ENCODE measurements around the gene PRPF38B.

The PRPF38B gene

DNA sequence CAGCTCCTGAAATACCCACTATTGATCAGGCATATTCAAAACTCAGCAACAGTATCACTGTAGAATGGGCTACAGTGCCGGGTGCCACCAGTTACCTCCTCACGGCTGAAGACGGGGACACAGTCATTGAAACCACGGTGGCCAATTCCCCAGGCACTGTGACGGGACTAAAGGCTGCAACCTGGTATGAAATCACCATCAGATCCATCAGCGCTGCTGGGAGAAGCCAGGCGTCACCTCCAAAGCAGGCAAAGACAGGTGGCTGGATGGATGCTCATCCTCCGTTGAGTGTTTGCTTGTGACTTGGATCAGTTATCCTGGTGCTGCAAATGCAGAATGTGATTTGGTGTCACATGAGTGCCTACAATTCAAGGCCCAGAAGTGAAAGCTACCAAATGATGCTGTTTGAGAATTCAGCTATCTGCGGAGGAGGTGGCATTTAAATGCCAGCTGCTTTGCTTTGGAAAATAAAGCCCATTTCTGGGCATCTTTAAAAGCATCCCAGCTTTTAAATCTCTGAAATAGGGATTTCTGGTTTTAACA, 25.7 kb downstream of the PRPF38B start:
- no peak for DNase-seq (ENCODE audit: low read depth)

DNA sequence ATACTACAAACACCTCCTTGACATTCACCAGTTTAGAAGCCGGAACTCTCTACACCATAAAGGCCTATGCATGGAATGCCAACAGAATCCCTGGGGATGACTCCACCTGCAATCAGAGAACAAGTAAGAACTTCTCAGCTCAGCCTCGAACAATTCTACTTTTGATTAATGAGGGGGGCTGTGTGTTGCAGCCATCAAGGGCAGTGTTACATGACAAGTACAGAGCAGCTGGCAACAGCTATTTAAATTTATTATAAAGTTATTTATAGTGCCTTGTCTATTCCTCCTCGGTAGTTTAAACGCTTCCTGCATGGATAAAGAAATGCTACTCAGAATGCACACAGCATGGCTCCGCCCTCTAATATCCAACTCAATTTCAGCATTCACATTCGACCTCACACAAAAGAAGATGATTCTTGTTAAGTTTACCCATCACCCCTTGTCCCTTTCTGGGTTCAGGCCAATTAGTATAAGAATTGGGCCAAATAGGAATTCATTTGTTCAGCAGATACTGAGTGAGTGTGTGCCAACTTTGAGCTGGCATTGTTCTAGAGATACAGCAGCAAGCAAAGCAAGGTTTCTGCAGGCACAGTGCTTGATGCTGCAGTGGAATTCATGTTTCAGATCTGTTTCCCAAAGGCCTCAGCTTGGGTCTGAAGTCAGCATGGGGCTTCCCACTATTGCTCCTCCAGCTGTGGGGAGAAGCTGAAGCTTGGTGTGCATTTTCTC, 27.0 kb downstream of the PRPF38B start:
- no peak for DNase-seq (ENCODE audit: low read depth)

DNA sequence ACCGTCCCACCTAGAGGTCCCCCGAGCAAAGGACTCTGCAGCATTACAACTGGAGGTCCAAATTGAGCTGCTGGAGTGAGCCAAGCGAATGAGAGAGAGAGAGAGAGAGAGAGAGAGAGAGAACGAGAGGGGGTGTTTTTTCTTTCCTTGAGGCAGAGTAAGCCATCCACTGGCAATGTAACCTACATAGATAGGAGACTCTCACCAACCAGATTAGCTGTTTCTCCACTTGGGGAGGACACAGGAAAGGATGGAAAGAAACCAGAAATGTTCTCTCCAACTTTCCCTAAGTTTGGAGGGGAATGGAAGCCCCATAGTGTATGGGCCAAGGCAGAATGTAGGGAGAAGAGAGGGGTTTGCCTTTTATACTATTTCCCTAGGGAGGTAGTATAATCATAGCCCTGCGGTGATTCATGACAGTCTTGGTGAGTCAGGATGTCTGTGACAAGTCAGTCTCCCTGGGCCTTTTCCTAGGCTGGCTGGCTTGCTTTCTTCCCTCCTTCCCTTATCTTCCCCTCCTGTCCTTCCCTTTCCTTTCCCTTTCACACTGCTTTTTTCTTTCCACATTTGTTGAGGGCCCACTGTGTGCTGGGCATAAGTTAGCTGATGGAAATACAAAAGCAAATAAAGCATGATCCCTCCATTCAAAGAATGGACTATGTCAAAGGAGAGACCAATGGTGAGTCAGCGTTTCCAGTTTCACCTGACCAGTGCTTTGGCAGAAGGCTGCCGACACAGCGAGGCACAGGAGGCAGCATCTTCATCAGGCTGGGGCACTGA, 27.7 kb downstream of the PRPF38B start:
- DNase-seq (ENCODE audit: low read depth) = peak; percentile 73

DNA sequence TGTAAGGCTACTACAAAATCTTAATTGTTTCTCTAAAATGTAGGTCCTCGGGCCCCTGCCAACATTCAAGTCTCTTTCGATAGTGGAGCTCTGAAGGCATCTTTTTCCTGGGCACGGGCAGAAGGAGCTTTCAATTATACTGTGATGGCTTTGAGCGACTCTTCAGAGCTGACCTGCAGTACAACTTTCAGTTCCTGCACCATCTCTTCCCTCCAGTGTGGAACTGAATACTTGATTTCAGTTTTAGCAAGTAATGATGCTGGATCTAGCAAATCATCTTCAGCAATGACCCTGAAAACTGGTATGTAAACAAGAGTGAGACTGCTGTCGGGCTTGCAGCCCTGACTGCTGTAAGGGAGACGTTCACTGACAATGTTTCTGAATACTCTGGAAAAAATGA, 30.2 kb downstream of the PRPF38B start:
- DNase-seq (ENCODE audit: low read depth) = peak; percentile 61

DNA sequence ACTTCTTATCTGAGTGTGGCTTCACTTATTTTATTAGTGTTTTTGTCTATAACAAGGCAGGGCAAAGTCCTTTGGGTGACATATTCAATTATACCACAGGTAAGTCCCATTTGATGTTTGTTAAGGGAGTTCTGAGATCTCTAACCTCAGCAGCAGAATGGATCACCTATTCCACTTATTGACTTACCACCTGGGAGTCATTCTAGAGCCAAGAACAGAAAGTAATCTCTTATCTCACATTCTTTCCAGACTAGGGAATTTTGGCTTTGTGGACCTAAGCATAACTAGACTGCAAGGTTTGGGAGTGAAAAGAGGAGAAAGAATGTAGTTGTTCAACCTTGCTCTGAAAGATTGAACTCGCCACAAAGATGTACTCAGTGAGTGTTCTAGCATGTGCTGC, 33.8 kb downstream of the PRPF38B start:
- DNase-seq (ENCODE audit: low read depth) = no peak

DNA sequence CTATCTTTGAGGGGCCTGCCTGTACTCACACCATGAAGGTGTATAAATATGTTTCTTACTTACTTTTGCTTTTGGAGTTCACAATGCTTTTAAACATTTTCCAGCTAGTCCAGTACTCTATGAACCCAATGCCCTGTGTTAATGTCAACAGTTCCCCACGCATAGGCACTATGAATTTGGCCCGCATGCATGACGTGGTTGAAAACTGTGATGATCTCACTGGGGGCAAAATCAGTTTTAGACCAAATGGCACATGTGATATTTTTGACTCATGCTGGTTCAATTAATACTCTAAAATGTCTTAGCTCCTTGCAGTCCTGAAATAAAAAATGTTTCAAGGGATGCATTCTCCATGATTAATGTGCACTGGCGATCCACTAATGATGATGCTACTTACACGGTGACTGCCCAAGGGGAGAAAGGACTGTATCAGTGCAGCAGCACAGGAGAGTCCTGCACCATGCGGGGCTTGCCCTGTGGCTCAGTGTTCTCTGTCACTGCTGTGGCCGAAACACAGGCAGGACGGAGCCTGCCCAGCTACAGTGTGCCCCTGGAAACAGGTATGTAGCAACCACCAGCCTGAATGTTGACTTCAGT, 36.3 kb downstream of the PRPF38B start:
- DNase-seq (ENCODE audit: low read depth) = no peak

DNA sequence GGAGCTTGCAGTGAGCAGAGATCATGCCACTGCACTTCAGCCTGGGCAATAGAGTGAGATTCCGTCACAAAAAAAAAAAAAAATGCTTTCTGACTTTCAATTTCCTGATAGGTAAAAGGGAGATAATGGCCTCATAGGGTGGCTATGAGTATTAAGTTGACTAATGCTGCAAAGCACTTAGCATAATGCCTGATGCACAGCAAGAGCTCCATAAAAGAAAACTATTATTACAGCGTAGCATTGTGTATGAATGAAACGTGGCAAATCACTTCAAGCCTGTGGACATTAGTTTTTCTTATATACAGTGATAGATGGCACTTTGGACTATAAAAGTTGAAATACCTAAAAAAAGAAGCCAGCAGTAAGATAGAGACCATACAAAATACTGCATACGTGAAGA, 37.4 kb downstream of the PRPF38B start:
- DNase-seq (ENCODE audit: low read depth) = no peak

DNA sequence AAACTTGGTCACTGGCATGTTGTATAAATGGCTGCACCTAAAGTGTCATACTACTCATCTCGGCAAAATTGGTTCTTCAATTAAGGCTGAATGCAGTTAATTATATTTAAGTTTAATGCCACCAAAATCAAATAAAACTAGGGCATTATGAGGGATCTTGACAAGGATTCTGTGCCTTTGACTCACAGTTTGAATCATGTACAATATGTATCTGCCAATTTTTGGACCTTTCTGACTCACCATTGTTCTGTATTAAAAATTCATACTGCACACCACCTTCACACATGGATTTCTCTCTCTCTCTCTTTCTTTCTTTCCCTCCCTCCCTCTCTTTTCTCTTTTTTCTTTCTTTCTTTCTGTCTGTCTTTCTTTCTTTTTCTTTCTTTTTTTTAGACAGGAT, 40.3 kb downstream of the PRPF38B start:
- DNase-seq (ENCODE audit: low read depth) = no peak

DNA sequence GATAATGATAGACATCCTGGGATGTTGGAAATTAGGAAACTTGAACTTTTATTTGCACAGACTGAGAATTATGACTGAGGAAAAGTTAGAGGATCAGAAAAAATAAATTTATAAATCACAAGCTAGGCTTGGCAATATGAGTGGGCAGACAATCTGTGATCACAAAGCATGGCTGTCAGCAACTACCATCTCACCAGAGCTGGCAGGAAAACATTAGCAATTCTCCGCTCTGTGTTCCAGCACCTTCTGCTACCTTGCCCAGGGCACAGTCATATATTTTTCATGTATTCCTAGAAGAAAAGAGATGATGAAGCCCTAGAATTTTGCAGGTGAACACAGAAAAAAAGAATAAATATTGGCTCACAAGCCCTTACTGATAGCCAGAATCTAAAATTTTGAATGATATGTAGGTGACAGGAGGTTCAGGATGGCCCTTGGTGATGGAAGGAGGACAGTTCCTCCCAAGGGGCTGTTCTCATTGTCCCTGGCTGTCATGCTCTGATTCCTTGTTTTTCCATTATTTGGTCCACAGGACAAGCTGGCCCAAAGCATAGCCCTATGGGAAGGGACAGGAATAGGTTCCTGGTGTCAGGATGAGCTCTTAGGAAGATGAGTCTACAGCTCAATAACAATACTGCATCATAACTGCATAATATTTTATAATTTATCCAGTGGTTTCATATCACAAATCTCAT, 42.2 kb downstream of the PRPF38B start:
- no peak for DNase-seq (ENCODE audit: low read depth)

DNA sequence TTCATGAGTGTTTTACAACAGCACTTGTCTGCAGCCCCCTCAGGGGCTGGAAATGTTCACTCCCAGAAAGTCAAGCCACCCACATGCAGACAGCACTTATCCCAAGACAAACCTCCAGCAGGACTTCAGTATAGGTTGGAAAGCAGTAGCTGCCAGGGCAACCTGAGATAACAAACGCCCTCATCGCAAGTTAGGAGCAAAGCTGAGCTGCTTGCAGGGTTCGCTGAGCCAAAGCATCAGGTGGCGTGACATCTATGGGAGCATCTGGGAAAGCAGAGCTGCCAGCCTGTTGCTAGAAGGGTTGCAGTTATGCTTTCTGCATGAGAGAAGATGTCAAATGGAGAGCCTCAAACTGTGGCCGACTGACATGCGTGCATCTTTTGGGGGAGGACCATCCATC, 50.1 kb downstream of the PRPF38B start:
- no peak for DNase-seq (ENCODE audit: low read depth)

DNA sequence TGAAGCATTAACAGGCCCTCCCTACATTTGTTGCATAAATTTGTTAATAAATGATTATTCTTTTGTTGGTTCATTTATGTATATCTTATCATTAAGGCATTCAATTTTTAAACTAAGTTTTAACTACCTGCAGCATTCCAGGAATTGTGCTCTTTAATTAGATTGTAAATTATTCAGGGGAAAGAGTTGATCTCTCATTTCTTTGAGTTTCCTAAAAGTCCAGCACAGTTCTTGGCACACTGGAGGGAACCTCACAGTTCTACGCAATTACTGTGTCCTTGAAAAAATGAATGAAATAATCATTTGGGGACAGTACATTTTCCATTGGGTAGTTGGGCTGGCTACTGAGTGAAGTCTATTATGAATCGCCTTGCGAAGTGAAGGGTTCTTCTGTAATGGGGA, 53.9 kb downstream of the PRPF38B start:
- no peak for DNase-seq (ENCODE audit: low read depth)

DNA sequence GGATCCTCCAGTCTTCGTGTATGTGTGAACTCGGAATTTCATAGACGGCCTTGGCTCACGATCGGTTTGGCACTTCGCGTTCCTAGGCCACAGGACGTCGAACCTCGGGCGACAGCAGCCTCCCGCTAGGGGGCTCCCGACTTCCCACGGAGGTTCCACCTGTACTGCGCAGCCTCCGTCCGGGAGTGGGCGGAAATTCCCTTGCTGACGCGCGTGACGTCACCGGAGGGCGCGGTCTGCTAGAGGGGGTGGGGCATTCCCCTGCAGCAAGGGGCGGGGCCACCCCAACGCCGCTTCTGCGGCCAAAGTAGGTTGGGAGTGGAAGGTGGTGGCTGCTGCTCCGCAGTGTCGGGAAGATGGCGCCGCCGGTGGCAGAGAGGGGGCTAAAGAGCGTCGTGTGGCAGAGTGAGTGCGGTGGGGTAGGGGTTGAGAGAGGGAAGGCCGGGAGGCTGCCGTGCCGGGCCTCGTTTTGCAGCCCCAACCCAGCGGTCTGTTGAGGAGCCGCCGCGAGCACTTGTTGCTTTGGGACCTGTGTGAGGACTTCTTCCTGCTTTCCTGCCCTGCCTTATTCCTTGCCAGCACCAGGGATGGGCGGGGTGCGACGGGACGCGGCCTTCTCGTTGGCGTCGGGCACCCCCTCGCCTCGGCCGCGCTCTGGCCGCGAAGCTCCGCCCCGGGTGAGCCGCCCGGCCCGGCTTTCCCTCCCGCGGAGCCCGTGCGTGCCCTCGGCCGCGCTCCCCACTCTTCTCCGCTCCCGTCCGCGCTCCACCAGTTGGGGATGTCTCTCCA, 54.5 kb downstream of the PRPF38B start, which contains the start of gene STXBP3:
Gene STXBP3 (plus strand): TSS at position 293 of the 789 bp plus-strand sequence. CDS start 64 bp downstream, at position 357.
- DNase-seq (ENCODE audit: low read depth) = peak; percentile 98

DNA sequence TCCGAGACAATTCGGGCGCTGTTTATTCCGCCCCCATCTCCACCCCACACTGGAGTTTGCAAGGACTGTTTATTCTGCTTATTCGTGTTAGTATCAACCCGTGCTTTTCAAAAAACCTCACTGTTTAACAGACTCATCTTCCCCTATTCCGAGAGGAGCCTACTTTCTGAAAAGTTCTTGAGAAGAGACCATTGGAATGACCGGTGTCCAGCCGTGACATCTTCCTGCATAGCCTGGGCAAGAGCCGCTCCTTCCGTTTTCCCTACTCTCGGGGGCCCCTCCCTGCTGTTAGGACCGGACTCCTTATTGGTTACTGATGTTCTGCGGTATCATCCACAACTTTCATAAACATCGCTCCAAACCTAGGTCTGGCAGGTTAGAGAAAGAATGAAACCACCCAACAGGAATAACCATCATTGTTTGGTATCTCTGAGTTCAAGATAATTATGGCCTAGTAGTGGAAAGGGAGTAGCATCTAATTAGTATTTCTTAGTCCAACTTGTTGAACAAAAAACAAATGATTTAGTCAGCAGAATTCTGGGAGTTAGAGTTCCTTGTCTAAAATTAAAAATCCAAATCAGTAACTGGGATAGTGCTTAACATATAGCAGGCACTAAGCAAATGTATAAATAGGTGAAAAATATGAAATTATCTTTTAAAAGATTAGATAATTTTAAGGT, 55.2 kb downstream of the PRPF38B start:
- DNase-seq (ENCODE audit: low read depth) = peak; percentile 85

DNA sequence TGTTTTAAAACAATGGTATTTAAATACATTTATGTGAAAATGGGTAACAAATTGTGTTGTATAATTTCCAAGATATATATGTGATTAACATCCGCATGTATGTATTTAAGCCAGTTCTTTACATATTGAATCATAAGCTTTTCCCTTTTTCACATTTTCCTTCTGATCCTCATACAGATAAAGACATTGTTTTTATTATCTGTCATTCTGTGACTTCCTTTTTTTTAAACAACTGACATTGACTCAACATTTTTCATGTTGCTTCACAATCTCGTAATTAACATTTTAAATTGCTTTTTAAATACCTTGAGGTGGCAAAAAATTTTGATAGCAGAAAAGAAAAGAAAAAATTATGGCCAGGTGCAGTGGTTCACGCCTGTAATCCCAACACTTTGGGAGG, 55.8 kb downstream of the PRPF38B start:
- DNase-seq (ENCODE audit: low read depth) = no peak

DNA sequence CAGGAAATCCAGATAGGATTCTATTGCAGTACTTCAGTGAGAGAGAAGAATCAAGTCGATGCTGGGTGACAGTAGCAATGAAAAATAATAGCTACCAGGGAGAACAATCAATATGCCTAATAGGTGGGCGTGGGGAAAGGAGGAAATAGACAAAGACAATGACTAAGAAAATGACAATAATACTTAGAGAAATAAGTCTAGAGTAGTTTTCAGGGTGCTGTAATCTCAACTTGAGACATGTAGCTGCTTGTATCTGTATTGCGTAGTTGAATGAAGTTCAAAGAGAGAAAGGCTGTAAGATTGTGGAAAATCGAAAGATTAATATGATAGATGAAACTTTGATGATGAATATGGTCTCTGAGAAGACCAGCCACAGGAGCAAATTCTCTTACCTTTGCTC, 57.0 kb downstream of the PRPF38B start:
- no peak for DNase-seq (ENCODE audit: low read depth)

DNA sequence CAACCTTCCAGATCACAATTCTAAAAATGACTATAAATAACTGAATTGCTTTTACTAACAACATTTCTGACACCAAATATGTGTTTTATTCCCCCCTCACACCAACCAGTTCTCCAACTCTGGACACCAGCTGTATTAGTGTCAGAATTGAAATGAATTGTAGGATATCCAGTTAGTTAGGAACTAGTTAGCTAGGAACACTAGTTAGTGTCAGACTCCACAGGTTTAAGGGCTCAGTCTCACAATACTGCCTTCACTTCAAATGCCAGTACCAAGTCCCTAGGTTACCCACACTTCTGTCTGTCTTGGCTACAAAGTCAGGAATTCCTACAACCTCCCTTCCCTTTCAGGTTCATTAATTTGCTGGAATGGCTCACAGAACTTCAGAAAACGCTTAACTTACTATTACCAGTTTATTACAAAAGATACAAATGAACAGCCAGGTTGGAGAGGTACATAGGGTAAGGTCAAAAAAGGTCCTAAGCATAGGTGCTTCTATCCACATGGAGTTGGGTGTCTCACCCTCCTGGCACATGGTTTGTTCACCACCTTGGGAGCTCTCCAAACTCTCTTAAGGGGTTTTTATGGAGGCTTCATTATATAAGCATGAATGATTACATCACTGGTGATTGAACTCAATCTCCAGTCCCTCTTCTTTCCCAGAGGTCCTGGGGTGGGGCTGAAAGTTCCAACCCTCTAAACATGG, 58.5 kb downstream of the PRPF38B start:
- DNase-seq (ENCODE audit: low read depth) = no peak
